ENCODE data around the gene FAM234A. TPM values are rescaled to one million over a fixed set of nuclear protein-coding genes. Genes with fewer than 3 reads are reported as not detected.
"Not testable (repeated sequence)": the region's sequence is repeated elsewhere in the genome, so short reads cannot be mapped to it uniquely, and the experiment has no call there.

FAM234A gene
- total RNA-seq, 1 donor from 2014 or later, result 23.3 TPM

DNA sequence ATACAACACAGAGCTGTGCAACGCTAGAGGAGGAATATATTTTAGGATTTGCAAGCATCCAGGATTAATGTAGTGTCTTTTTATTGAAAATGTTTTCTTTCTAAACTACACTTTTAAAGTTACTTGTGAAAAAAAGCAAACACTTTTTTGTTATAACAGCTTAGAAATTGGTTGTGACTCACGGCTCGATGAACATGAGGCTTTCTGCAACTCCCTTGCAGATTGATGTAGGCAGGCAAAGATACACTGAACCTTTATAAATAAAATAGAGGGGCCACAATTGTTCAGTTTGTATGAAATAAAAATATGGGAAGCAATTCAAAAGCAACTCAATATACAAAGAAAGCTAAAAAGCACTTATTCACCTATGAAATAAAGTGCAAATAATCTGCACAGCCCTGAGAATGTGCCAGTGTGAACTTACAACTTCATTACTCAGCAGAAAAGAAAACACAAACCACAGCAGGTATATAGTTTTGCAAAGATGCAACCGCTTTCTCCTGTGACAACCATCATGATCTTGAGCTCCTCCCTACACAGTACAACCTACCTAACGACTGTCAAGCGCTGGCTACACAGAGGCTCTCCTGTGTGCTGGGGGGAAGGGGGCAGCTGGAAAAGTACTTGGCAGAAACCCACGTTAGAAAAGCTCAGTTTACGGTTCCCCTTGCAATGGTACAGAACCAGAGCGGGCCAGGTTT is 6.3 kb upstream of the FAM234A start:
- Histone ChIP-seq H3K4me1 (peaks cover 23% of the 10 kb centered on the region), H3K27ac (peak overlapping the region; percentile 85)
- intact Hi-C loops (cut with DNase I), result no loop called here

GRCh38 chr16:228852-229730 is 5.5 kb upstream of the FAM234A start, which contains the start of gene LUC7L:
LUC7L (minus strand) TSS chr16:229449; CDS start chr16:229339, 110 bp downstream.
- intact Hi-C loops (cut with DNase I), result no loop called here
- no peaks in the 10 kb centered on the region for H3K9me3 ChIP-seq
- peak within 1 kb of the TSS; percentile 75 to 76 for H3K4me3 ChIP-seq
- H3K27me3 ChIP-seq, result no peaks in the 10 kb centered on the region
- DNase-seq (ENCODE audit: extremely low spot score in 2 of 2), result no peak
- peak within 1 kb of the TSS; percentile 85 for H3K27ac ChIP-seq
- TF ChIP-seq CTCF (IDR thresholded peaks at IDR 0.05) (no peak), POLR2A (IDR thresholded peaks at IDR 0.05) (peak in 1 of 2 donors; percentile 92), POLR2AphosphoS5 (IDR thresholded peaks at IDR 0.05; ENCODE audit: insufficient read depth in 1 of 2, low read depth in 1 of 2) (peak; percentile 88 to 100)
- H3K36me3 ChIP-seq, result peaks cover 0 to 31% of the 10 kb centered on the region in 2 donors
- peaks cover 23% of the 10 kb centered on the region for H3K4me1 ChIP-seq

More for the DNA sequence above, 6.3 kb upstream of the FAM234A start:
- Histone ChIP-seq H3K36me3 (peaks cover 0 to 39% of the 10 kb centered on the region in 2 donors), H3K27me3 (no peaks in the 10 kb centered on the region), H3K9me3 (no peaks in the 10 kb centered on the region), H3K4me3 (peak overlapping the region; percentile 75 to 76)
- TF ChIP-seq CTCF (IDR thresholded peaks at IDR 0.05) (no peak), POLR2A (IDR thresholded peaks at IDR 0.05) (no peak), POLR2AphosphoS5 (IDR thresholded peaks at IDR 0.05; ENCODE audit: insufficient read depth in 1 of 2, low read depth in 1 of 2) (no peak)
- no peak for DNase-seq (ENCODE audit: extremely low spot score in 2 of 2)

DNA sequence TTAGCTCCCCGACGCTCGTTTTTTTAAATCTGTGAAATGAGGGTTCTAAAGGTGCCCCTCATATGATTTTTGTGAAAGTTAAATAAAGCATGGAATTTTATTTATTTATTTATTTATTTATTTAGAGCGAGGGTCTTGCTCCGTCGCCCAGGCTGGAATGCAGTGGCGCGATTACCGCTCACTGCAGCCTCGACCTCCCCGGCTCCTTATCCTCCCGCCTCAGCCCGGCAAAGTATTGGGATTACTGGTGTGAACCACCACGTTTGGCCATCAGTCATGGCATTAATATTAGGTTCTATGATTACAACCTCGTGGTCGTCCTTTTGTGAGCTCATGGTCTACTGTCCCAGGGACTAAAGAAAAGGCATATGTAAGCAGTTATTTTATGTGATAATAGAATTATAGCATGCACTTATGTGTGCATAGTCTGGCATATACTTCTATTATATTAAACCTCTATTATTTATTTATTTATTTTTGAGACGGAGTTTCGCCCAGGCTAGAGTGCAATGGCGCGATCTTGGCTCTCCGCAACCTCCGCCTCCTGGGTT is 4.8 kb upstream of the FAM234A start:
- intact Hi-C loops (cut with DNase I), result no loop called here
- TF ChIP-seq POLR2AphosphoS5 (IDR thresholded peaks at IDR 0.05; ENCODE audit: insufficient read depth in 1 of 2, low read depth in 1 of 2) (no peak), POLR2A (IDR thresholded peaks at IDR 0.05) (no peak), CTCF (IDR thresholded peaks at IDR 0.05) (no peak)
- Histone ChIP-seq H3K36me3 (peaks cover 0 to 24% of the 10 kb centered on the region in 2 donors), H3K9me3 (no peaks in the 10 kb centered on the region), H3K27ac (peak overlapping the region; percentile 85), H3K4me1 (peaks cover 23% of the 10 kb centered on the region), H3K4me3 (peak overlapping the region; percentile 75 to 76), H3K27me3 (no peaks in the 10 kb centered on the region)
- DNase-seq (ENCODE audit: extremely low spot score in 2 of 2), result no peak

DNA sequence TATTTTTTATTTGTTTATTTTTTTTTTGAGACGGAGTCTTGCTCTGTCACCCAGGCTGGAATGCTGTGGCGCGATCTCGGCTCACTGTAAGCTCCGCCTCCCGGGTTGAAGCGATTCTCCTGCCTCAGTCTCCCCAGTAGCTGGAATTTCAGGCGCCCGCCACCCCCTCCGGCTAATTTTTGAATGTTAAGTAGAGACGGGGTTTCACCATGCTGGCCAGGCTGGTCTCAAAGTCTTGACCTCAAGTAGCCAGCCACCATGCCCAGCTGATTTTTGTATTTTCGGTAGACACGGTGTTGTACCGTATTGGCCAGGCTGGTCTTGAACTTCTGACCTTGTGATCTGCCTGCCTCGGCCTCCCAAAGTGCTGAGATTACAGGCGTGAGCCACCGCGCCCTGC is 4.3 kb upstream of the FAM234A start:
- Histone ChIP-seq H3K4me1 (peaks cover 26% of the 10 kb centered on the region), H3K36me3 (peaks cover 0 to 19% of the 10 kb centered on the region in 2 donors)
- intact Hi-C loops (cut with DNase I); DNase-seq (ENCODE audit: extremely low spot score in 2 of 2); H3K4me3 ChIP-seq; H3K27ac ChIP-seq; H3K9me3 ChIP-seq; H3K27me3 ChIP-seq: not testable (repeated sequence)

GRCh38 chr16:230949-231348 is 3.7 kb upstream of the FAM234A start:
- no peak for DNase-seq (ENCODE audit: extremely low spot score in 2 of 2)
- Histone ChIP-seq H3K4me1 (peaks cover 32% of the 10 kb centered on the region), H3K9me3 (no peaks in the 10 kb centered on the region), H3K4me3 (no peak overlapping the region), H3K27me3 (no peaks in the 10 kb centered on the region), H3K36me3 (peaks cover 0 to 13% of the 10 kb centered on the region in 2 donors), H3K27ac (no peak overlapping the region)
- TF ChIP-seq POLR2A (IDR thresholded peaks at IDR 0.05) (no peak), POLR2AphosphoS5 (IDR thresholded peaks at IDR 0.05; ENCODE audit: insufficient read depth in 1 of 2, low read depth in 1 of 2) (no peak), CTCF (IDR thresholded peaks at IDR 0.05) (no peak)
- intact Hi-C loops (cut with DNase I), result no loop called here

Measured in vagina (tissue), 2 donors.